ENCODE data around the gene STAG2. TPM values are rescaled to one million over a fixed set of nuclear protein-coding genes. Genes with fewer than 3 reads are reported as not detected.

Gene STAG2
- polyA plus RNA-seq, 1 donor = 64.5 TPM

DNA sequence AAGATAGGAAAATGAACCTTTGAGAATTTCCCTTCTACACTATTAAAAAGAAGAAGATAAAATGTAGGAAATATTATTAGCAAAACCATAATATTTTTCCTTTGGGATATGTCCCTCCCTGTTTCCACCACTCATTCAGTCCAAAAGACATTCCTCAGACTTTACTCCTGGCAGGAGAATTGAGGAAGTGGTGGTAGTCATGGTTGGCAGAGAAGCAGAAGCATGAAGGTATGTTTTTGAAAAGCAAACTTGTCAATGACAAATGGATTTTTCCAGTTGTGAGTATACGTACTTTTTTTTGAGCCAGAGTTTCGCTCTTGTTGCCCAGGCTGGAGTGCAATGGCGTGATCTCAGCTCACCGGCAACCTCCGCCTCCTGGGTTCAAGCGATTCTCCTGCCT lies 13.7 kb downstream of the STAG2 start:
- DNase-seq = no peak

DNA sequence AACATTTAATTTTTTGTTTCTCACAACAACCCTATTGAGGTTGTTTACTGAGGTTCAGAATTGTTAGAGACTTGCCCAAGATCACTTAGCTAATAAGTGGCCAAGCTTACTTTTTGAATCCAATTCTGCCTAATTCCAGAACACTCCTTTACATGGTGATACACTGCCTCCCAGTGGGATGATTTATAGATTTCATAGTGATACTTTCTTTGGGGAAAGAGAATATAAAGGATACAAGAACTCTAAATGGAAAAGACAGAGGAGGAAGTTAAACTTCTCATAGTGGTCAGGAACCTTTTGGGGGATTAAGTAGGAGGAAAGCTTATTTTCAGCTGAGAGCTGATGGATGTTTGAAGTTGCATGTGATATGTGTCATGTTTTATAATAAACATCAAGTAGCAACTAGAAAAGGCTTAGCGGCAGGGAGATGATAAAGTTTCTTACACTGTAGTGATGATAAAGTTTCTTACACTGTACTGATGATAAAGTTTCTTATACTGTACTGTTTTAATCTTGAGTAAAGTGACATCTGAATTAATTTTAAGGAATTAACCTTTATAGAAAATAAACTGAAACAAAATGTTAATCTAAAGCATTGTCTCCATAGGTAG lies 15.3 kb downstream of the STAG2 start:
- no peak for DNase-seq

DNA sequence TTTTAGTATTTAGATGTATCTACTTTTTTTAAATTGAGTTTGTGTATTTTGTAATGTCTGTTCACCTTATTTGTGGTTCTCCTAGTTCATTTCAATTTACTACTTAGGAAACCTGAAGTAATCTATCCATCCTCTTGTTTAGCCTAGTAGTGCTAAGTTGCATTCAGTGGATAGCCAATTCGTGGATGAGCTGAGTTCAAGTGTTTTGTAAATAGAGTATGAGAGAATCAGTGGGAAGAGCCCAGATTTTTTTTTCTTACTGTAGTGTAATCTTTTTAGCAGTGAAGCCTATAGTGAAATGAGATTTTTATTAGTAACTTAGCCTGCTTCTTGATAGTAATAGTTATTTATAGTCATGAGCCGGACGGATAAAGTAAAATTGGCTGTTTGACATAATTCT lies 21.7 kb downstream of the STAG2 start:
- DNase-seq = no peak

DNA sequence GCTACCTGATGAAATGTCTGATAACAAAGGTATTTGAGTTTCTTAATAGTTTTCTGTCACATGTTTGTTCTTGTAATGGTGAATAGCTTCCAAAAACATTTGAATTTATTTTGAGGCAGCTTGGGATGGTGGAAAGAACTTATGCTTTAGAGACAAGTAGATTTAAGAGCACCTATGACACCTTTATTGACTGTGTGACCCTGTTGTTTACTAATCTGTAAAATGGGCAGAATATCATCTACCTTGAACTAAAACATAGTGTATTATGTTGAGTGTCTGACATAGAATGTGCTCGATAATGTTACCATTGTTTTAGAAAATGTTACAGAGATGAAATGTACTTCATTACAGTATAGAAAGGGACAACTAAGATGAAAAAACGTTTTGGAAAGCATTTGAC lies 24.9 kb downstream of the STAG2 start:
- no peak for DNase-seq

DNA sequence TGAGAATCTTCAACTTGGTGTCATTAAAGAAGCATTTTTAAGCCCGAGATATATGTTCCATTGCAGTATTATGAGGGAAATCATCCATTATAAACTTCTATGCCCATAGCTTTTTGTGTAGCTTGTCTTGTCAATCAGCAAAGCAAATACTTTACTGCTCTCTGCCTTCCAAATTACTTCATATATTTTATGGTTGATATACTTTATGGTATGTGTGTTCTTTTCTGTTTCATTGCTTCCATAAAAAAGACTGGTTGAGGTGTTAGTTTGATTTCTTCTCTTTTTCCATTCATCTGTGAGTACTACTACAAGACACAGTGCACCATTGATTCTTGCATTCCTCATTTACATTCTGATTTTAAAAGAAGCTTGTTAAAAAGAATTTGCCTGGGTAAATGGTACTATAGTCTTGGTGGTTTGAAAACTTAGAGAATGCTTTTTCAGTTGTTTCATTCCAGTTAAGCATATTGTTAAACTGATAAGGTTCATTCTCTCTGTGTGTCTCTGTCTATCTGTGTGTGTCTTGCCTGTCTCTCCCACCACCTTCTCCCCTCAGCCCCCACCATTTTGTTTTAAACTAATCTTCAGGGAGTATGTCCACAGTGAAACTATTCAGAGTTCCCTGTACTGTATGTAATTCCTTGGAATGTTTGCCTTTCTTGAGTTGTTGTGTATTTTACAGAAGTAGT lies 27.1 kb downstream of the STAG2 start:
- DNase-seq = no peak

DNA sequence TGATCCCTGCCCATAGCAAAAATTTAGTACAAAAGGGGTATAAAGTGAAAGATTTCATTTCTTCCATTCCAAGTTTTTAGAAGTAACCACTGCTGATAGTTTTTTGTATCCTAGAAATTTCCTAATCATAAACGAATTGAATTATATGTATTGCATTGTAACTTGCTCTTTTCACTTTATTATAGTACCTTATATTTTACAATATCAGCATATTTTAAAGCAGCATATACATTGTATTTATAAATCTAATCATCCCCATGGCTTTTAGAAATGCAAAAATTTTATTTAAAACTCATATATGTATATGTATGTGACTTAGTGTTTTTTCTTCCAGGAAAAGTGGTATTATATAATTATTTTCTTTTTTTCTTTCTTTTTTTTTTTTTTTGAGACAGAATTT lies 27.7 kb downstream of the STAG2 start:
- DNase-seq = no peak

DNA sequence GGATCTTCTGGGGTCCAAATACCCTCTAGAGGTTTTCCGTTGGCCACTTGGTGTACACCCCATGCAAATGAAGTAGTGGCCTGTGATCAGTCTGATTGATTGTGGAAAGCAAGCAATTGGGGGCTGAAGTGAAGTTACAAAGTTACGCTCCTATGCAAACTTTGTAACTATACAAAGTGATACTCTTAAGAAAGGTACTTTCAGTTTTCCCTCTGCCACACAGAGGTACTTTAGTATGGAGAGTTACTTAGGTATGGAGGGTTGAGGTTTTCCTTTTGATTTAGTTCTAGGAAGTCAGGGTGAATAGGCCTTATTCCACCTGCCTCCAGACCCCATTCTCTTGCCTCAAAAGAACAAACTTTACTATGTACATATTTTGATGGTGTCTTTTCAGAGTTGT lies 28.7 kb downstream of the STAG2 start:
- DNase-seq = no peak

DNA sequence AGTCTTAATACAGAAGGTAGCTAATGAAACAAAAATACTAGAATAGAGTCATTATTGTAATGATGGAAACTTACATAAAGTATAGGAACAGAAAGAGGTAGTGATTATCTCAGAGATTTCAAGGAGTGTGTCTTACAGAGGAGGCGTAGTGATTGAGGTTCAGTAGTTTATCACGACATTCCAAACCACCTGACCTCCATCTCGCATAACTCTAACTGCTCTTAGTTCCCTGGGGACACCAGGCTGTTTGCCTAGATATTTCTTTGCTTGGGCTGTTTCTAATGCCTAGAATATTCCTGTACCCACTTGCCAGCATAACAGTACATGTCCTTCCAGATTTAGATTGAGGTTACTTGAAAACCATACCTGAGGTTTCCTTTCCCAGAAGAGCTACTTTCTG lies 29.1 kb downstream of the STAG2 start:
- no peak for DNase-seq

DNA sequence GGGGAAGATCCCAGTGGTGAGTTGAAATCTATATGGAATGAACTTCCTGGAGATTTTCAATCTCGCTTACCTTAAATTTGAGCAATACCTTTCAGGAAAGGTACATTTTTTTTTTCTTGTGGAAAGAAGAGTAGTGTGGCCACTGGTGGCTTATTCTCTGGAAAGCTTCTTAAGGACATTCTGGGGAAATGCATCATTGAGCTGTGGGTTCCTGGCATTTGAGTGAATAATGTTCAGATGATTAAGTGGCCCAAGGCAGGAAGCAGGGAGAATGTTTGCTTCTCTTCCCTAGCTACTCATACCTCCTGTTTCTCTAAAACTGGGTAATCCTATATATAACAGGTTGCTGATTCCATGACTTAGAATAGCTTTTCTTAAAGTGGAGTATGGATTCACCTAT lies 31.8 kb downstream of the STAG2 start:
- DNase-seq = no peak

DNA sequence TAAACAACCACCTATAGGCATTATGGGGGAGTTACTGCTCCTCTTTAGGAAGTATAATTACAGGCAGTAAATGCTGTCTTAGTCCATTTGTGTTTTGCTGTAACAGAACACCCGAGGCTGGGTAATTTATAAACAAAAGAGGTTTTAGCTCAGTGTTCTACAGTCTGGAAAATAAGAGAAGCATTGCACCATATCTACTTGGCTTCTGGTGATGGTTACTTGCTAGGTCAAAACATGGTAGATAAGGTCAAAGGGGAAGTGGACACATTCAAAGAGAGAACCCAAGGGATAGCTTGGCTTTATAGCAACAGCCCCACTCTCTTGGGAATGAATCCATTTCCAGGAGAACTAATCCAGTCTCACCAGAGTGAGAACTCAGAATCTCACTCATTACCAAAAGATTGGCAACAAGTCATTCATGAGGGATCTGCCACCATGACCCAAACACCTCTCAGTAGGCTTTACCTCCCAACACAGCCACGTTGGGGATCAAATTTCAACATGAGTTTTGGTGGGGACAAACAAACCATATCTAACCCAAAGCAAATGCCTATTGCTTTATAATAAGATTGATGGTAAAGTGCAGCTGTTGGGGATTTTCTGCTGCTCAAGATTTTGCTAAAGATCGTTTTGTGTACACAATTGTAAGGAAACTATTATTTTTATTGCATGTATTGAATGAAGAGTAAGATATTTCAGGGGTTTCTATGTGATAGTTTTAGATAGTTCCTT lies 32.6 kb downstream of the STAG2 start:
- no peak for DNase-seq

DNA sequence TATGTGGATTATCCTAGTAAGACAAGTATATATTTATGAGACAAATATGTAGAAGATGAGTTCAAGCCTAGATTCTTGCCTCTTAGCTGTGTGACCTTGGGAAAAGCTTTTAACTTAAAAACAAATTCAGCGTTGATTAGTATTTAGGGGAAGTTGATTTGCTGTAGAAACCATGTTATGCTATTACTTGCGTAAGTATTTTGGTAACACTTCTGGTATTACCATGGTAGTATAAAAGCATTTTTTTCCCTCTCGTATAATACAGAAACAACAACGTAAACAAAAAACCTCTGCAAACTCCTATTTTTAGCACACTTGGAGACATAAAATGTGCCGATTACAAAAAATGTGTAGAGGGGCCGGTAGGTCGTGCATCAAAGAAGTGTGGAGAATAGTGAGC lies 33.2 kb downstream of the STAG2 start:
- no peak for DNase-seq

DNA sequence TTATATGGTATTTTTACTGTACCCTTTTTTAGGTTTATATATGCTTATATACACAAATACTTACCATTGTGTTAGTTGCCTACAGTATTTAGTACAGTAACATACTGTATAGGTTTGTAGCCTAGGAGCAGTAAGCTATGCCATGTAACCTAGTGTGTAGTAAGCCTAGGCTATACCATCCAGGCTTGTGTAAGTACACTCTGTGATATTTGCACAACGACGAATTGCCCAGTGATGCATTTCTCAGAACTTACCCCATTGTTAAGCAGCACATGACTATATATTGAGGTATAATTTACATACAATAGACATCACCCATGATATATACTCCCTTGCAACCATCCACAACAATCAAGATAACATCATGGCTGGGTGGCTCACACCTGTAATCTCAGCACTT lies 40.1 kb downstream of the STAG2 start:
- no peak for DNase-seq

DNA sequence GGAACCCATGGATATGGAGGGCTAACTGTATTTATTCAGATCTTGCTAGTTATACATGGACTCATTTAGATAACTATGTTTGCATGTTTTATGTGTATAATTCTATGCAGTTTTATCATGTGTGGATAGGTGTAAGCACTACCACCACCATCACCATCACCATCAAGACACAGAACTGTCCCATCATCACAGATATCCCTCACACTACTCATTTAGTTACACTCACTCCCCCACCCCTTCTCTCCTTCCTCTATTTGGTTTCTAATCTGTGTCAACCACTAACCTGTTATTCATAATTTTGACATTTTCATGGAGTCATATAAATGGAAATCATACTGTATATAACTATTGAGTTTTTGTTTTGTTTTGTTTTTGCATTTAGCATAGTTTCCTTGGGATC lies 43.7 kb downstream of the STAG2 start:
- no peak for DNase-seq

DNA sequence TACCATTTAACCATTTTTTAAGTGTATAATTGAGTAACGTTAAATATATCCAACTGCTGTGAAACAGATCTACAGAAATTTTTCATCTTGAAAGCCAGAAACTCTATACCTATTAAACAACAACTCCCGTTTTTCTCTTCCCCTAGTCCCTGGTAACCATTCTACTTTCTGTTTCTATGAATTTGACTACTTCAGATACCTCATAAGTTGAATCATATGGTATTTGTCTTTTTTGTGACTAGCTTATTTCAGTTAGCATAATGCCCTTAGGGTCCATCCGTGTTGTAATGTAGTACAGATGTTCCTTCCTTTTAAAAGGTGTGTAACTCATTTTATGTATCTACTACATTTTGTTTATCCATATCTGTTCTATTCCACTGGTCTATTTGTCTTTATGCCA lies 48.7 kb downstream of the STAG2 start:
- no peak for DNase-seq

DNA sequence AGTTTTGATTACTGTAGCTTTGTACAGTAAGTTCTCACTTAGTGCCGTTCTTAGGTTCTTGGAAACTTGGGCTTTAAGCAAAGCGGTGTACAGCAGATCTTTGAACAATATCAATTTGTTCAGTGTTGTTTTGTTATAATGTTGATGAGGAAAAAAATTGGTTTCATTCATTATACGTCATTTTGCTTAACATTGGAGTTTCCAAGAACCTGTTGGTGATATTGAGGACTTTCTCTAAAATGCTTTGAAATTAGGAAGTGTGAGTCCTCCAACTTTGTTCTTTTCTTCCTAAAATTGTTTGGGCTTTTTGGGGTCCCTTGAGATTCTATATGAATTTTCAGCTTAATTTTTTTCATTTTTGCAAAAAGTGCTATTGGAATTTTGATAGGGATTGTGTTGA lies 49.1 kb downstream of the STAG2 start:
- no peak for DNase-seq

DNA sequence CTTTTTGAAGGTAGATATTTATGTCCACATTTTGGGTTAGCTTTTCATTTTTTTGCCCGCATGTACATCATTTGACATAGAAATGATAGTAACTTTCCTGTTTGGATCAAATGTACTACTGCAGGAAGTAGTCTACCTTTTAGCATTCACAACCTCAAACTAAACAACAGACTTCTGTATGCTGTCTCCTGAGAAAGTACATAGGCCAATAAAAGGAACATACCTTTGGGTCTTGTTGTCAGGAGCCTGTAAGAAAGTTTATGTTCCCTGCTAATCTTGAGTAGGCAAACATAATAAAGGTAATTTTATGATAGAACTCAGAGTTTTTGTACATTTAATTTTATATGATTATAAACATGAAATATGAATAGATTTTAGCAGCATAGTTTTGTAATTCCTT lies 54.2 kb downstream of the STAG2 start:
- DNase-seq = no peak

DNA sequence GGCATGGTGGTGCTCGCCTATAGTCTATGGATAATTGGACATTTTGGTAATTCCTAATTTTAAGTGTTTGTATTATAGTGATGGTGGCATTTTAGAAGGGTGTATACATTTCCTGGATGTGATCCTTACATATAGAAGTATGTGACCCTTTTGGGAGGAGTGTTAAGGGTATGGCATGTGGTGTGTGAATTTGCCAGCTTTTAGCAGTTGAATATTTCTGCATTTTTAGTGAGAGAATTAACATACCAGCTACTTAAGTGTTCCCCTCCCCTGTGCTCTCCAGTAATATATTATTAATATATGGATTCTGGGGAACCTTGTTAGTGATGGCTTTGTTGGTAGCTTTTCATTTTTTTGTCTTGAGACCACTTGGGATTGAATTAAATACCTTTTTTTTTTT lies 55.3 kb downstream of the STAG2 start:
- no peak for DNase-seq

DNA sequence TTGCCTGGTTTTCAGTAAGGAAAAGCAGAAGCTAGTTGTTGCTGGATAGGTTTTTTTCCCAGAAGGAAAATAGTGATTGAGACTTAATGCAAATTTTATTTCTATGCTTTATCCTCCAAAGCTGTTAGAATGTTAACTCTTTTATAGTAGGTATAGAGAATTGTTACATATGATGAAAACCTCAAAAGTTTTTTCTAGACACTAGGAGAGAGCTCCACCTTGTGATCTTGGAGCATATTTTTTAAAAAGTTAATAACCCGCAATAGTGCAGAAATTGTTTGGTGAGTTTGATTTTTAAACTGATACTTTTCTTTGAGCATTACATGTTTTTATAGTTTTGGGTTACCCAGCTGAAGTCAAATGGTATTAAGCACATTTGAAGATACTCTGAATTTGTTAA lies 56.5 kb downstream of the STAG2 start:
- no peak for DNase-seq

DNA sequence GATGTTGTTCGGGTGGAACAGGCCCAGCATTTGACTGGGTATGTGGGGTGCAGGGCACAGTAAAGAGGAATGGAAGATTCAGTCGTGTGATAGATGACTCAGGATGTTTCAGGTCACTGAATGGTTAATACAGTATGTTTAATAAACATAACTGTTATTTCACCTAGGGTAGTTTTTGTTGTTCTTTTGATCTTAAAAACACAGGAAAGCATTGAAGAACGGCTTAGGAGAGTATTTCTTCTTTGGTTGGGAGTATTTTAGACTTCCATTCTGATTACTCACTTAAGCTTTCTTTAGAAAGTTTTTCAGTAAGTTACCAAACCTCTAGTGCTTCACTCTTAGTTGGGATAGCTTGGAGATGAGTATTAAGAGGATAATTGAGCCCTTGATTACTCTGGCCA lies 62.3 kb downstream of the STAG2 start:
- no peak for DNase-seq

DNA sequence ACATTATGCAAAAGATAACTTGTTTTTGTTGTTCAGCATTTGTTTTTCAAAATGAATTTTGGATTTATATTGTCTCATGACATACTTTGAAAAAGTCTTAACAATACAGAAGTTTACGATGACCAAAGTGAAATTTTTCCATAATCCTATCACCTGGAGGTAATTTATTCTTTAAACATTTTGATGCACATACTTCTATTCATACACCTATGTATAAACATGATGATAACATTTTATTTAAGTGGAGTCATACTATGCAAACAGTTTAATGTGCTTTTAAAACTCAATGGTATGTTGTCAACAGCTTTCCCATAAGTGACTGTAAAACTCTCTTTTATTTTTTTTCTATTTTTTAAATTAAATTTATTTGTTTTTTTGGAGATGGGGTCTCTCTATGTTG lies 65.0 kb downstream of the STAG2 start:
- no peak for DNase-seq

DNA sequence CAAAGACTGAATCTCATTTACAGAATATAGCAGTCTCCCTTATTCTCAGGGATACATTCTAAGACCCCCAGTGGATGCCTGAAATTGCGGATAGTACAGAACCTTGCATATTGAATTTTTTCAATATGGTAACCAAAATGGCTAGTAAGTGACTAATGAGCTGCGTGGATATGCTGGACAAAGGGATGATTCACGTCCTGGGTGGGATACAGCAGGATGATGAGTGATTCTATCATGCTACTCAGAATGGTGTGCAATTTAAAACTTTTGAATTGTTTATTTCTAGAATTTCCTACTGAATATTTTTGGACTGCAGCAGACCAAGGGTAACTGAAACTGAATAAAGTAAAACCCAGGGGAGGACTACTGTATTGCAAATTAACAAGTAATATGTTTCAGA lies 66.7 kb downstream of the STAG2 start:
- DNase-seq = no peak

DNA sequence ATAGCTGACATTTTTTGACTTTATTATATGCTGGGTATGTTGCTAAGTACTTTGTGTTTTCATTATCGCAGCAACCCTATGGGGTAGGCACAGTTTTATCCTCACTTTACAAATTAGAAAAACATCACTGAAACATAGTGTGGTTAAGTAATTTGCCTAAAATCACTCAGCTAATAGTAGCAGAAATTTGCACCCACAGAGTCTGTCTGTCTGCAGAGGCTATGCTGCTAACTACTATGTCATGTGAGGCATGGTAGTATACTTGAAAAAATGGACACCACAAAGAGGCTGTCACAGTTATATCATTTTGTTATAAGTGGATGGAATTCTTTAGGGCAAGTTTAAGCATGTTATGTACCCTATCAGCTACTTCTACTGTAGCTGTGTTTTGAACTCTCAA lies 69.0 kb downstream of the STAG2 start:
- DNase-seq = no peak

DNA sequence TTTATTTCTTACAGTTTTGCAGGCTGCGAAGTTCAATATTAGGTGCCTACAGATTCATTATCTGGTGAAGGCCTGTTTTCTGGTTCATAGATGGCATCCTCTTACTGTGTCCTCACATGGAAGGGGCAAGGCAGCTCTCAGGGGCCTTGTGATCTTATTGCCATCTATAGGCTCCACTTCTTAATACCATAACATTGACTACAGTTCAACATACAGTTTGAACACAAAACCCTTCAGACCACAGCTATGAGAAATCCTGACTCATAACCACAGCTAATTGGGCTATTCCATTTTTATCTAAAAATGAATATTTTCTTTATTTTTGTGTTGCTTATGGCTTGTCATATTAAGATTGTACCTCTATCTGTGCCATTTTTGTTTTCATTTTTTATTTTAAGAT lies 72.3 kb downstream of the STAG2 start:
- DNase-seq = no peak

DNA sequence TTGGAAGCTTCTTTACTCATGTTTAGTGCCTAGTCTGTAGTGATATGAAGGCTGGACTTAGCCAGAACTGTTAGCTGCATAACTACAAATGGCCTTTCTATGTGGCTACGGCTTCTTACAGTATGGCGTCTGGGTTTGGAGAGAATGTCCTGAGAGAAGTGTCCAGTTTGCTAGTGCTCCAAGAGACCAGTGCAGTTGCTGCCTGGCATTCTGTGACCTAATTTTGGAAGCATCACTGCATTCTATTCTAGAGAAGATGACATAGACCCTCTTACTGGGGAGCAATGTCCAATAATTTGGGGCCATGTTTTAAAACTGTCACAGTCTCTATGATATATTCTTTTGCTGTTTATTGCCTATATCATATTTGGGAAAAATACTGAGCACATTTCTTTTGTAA lies 74.2 kb downstream of the STAG2 start:
- no peak for DNase-seq
